ENCODE measurements around the gene PDZK1IP1. TPM values are rescaled to one million over a fixed set of nuclear protein-coding genes. Genes with fewer than 3 reads are reported as not detected.

Gene PDZK1IP1
- total and polyA plus RNA-seq, 9 donors, result 0.36 to 66.1 (median 0.61) TPM; not detected in 2

DNA sequence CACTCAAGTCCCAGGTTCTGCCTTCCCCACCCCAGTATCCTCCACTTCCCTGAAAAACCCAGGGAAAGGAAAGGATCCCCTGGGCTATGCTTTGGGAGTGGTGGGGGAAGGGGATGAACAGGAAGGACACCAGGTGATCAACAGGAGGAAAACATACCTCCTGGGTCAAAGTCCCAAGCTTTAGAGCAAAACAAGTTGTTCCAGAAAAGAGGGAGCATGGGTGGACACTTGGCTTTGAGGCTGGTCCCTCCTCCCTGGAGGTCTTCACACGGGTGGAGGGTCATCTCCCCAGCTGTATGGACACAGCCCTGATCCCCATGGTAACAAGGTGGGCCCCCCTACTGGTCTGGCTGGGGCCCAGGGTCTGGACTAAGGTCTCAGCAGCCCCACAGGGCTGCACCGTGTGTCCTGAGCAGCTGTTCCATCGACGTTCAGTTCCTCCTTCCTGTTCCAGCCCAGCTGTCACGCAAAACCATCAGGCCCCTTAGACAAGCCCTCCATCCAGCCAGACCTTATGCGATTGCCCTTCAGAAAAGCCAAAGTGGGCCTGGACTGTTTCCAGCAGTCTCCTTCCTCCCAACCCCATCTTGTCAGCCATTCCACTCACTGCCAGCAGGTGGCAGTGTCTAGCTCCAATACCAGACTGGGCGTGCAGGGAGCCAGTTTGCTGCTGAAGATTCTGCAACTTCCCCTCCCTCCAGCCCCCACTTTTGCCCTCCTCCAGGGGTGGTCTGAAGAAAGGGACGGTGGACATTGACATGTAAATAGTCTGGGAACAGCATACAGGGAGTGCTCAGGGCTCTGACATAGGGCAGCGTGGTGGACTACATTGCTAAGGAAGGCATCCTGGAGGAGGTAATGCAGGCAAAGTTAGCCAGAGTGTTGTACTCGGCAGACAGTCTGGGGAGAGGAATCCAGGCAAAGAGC, 2.9 kb upstream of the PDZK1IP1 start:
- intact Hi-C loops (cut with DNase I), result loop anchor here in 2 of 4 donors (5.0 to 10.0 kb wide), 2 partner anchors 242 to 520 kb away; partner anchors contain the start of gene FOXD2 (in 1 of the 2)
- TF ChIP-seq, protein P1, sequence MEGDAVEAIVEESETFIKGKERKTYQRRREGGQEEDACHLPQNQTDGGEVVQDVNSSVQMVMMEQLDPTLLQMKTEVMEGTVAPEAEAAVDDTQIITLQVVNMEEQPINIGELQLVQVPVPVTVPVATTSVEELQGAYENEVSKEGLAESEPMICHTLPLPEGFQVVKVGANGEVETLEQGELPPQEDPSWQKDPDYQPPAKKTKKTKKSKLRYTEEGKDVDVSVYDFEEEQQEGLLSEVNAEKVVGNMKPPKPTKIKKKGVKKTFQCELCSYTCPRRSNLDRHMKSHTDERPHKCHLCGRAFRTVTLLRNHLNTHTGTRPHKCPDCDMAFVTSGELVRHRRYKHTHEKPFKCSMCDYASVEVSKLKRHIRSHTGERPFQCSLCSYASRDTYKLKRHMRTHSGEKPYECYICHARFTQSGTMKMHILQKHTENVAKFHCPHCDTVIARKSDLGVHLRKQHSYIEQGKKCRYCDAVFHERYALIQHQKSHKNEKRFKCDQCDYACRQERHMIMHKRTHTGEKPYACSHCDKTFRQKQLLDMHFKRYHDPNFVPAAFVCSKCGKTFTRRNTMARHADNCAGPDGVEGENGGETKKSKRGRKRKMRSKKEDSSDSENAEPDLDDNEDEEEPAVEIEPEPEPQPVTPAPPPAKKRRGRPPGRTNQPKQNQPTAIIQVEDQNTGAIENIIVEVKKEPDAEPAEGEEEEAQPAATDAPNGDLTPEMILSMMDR (IDR thresholded peaks at IDR 0.05), result peak; percentile 37 to 78 (median 54)
- TF ChIP-seq EP300 (IDR thresholded peaks at IDR 0.05), result no peak
- Histone ChIP-seq H3K9me3 (no peaks in the 10 kb centered on the region), H3K4me3 (no peak overlapping the region), H3K4me1 (ENCODE audit: insufficient read depth) (peaks cover 12% of the 10 kb centered on the region), H3K36me3 (no peaks in the 10 kb centered on the region), H3K27me3 (no peaks in the 10 kb centered on the region), H3K27ac (no peak overlapping the region)
- 9 to 13% (median 10%) methylated on average over 10 of the region's 10 CpGs for WGBS, 3 donors
- peak; percentile 57 to 79 (median 73) for DNase-seq

GRCh38 chr1:47191940-47192457, 2.2 kb upstream of the PDZK1IP1 start:
- peaks cover 12% of the 10 kb centered on the region for H3K4me1 ChIP-seq (ENCODE audit: insufficient read depth)
- H3K27ac ChIP-seq, result no peak overlapping the region
- no peak for DNase-seq
- H3K4me3 ChIP-seq, result no peak overlapping the region
- H3K27me3 ChIP-seq, result no peaks in the 10 kb centered on the region
- H3K36me3 ChIP-seq, result no peaks in the 10 kb centered on the region
- intact Hi-C loops (cut with DNase I), result loop anchor here in 2 of 4 donors (5.0 to 10.0 kb wide), 2 partner anchors 243 to 520 kb away; partner anchors contain the start of gene FOXD2 (in 1 of the 2)
- no peak for TF ChIP-seq POLR2A (IDR thresholded peaks at IDR 0.05)
- TF ChIP-seq, protein P1 (IDR thresholded peaks at IDR 0.05), result no peak
- no peak for TF ChIP-seq EP300 (IDR thresholded peaks at IDR 0.05)
- 46 to 63% (median 61%) methylated on average over 4 of the region's 4 CpGs for WGBS, 3 donors
- no peaks in the 10 kb centered on the region for H3K9me3 ChIP-seq

DNA sequence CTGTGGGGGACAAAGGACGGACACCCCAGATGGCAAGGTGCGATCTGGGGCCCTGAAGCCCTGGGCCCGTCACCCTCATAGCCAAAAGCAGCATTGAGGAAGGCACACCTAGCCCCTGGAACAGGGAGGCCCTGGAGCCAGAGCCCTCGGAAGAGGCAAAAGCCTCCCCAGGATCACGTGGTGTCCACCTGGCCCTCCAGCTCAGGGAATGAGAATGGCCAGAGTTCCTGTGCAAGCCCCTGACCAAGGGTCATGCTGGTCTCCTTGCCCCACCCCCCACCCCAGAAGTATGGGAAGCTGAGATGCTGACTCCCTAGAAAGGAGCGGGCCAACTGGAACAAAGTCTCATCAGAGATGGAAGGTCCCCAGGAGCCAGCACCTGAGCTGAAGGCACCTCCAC, 1.0 kb upstream of the PDZK1IP1 start:
- H3K9me3 ChIP-seq, result no peaks in the 10 kb centered on the region
- H3K27me3 ChIP-seq, result no peaks in the 10 kb centered on the region
- no peak for TF ChIP-seq EP300 (IDR thresholded peaks at IDR 0.05)
- TF ChIP-seq, protein P1 (IDR thresholded peaks at IDR 0.05), result no peak
- TF ChIP-seq POLR2A (IDR thresholded peaks at IDR 0.05), result no peak
- H3K27ac ChIP-seq, result no peak overlapping the region
- DNase-seq, result no peak
- intact Hi-C loops (cut with DNase I), result loop anchor here in 2 of 4 donors (5.0 to 10.0 kb wide), 2 partner anchors 244 to 521 kb away; partner anchors contain the start of gene FOXD2 (in 1 of the 2)
- no peak overlapping the region for H3K4me3 ChIP-seq
- no peaks in the 10 kb centered on the region for H3K36me3 ChIP-seq
- 92 to 97% (median 92%) methylated on average over 6 of the region's 6 CpGs for WGBS, 3 donors
- H3K4me1 ChIP-seq (ENCODE audit: insufficient read depth), result peaks cover 12% of the 10 kb centered on the region

DNA sequence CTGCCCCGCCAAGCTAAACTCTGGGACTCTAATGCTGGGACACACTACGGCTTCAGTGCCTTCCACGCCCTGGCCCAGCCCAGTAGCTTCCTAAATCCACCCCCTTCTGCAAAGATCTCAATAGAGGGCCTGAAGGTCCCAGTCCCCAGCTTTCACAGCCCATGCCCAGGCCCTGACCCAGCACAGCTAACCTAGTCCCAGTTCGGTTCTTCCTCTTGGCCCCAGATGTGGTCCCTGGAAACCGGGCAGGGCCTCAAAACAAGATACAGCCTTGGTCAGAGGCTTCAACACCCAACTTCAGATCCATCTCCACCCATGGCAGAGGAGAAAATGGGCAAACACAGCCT, 646 bp upstream of the PDZK1IP1 start:
- no peaks in the 10 kb centered on the region for H3K36me3 ChIP-seq
- H3K4me3 ChIP-seq, result no peak overlapping the region
- WGBS, 3 donors, result 79 to 87% (median 86%) methylated on average over 5 of the region's 5 CpGs
- H3K4me1 ChIP-seq (ENCODE audit: insufficient read depth), result peaks cover 12% of the 10 kb centered on the region
- intact Hi-C loops (cut with DNase I), result loop anchor here in 2 of 4 donors (5.0 to 10.0 kb wide), 2 partner anchors 244 to 522 kb away; partner anchors contain the start of gene FOXD2 (in 1 of the 2)
- no peaks in the 10 kb centered on the region for H3K9me3 ChIP-seq
- no peak for DNase-seq
- H3K27me3 ChIP-seq, result no peaks in the 10 kb centered on the region
- no peak overlapping the region for H3K27ac ChIP-seq
- no peak for TF ChIP-seq EP300 (IDR thresholded peaks at IDR 0.05)
- no peak for TF ChIP-seq POLR2A (IDR thresholded peaks at IDR 0.05)
- TF ChIP-seq, protein P1 (IDR thresholded peaks at IDR 0.05), result no peak
